Osteoblast (primary cell): ENCODE results near the gene ELOVL1. TPM values are rescaled to one million over a fixed set of nuclear protein-coding genes. Genes with fewer than 3 reads are reported as not detected.

Experiments
- DNase-seq: peaks from one replicate; pipeline ENCODE4 v3.0.0; 2011; ENCODE audit warnings: low spot score, mixed read lengths; ENCODE audit not compliant: insufficient read length; ENCODE audit errors: missing footprints
- H2AFZ ChIP-seq: 2 replicates; pipeline ENCODE4 v1.6.0; 2011; ENCODE audit warnings: mild to moderate bottlenecking, low read length
- H3K27ac ChIP-seq: 2 replicates; pipeline ENCODE4 v1.5.1; 2011; ENCODE audit warnings: mild to moderate bottlenecking, low read depth, low read length, moderate library complexity
- H3K27me3 ChIP-seq: 2 replicates; pipeline ENCODE4 v1.6.0; 2012; ENCODE audit warnings: mild to moderate bottlenecking, control low read depth, inconsistent platforms, low read length, moderate library complexity; ENCODE audit not compliant: insufficient read depth
- H3K36me3 ChIP-seq: 2 replicates; pipeline ENCODE4 v1.5.1; 2011; ENCODE audit warnings: mild to moderate bottlenecking, low read length, control low read depth, moderate library complexity; ENCODE audit not compliant: insufficient read depth
- H3K4me1 ChIP-seq: 2 replicates; pipeline ENCODE4 v1.5.1; 2011; ENCODE audit warnings: mild to moderate bottlenecking, low read length, control low read depth, moderate library complexity; ENCODE audit not compliant: insufficient read depth
- H3K4me2 ChIP-seq: 2 replicates; pipeline ENCODE4 v1.6.0; 2011; ENCODE audit warnings: mild to moderate bottlenecking, low read length; ENCODE audit not compliant: insufficient read depth
- H3K4me3 ChIP-seq: fragments of 200-600 bp; sonication (generic); 3 replicates; pipeline ENCODE4 v1.5.1; 2012; ENCODE audit warnings: mild to moderate bottlenecking, low read length, inconsistent platforms; ENCODE audit not compliant: insufficient read depth
- H3K79me2 ChIP-seq: 2 replicates; pipeline ENCODE4 v1.6.0; 2012; ENCODE audit warnings: mild to moderate bottlenecking, low read length, control low read depth, inconsistent platforms; ENCODE audit not compliant: insufficient read depth
- H3K9me3 ChIP-seq: 2 replicates; pipeline ENCODE4 v1.5.1; 2011; ENCODE audit warnings: low read depth, low read length, control low read depth
- H4K20me1 ChIP-seq: 2 replicates; pipeline ENCODE4 v1.6.0; 2012; ENCODE audit warnings: mild to moderate bottlenecking, low read length, control low read depth; ENCODE audit not compliant: insufficient read depth
- CTCF ChIP-seq: IDR thresholded peaks from 2 replicates; pipeline ENCODE4 v1.5.1; 2011; ENCODE audit warnings: mild to moderate bottlenecking, low read depth, low read length, moderate library complexity; ENCODE audit errors: extremely low read depth
- total RNA-seq: library from RNA; depleted of rRNA; stranded (reverse); fragments of >200 nt; gene quantifications from 2 replicates; pipeline ENCODE4 v1.2.3, GENCODE V29; 2012

ELOVL1 gene
- total RNA-seq, 1 donor = 36.9 TPM

GRCh38 chr1:43344267-43344850 is 23.5 kb downstream of the ELOVL1 start:
- no peak for DNase-seq
- no peak overlapping the region for H2AFZ ChIP-seq
- H3K36me3 ChIP-seq = no peaks in the 10 kb centered on the region
- no peak overlapping the region for H3K4me2 ChIP-seq
- no peak overlapping the region for H3K4me3 ChIP-seq
- peaks cover 4% of the 10 kb centered on the region for H3K4me1 ChIP-seq
- no peak overlapping the region for H3K27ac ChIP-seq
- no peaks in the 10 kb centered on the region for H3K79me2 ChIP-seq
- no peak for TF ChIP-seq CTCF
- H4K20me1 ChIP-seq = no peaks in the 10 kb centered on the region
- H3K9me3 ChIP-seq = no peaks in the 10 kb centered on the region
- H3K27me3 ChIP-seq = peaks cover 31% of the 10 kb centered on the region

GRCh38 chr1:43340559-43340958 is 27.3 kb downstream of the ELOVL1 start:
- no peak for TF ChIP-seq CTCF
- H3K9me3 ChIP-seq = no peaks in the 10 kb centered on the region

GRCh38 chr1:43339584-43340232 is 28.1 kb downstream of the ELOVL1 start:
- Histone ChIP-seq H3K4me2 (no peak overlapping the region), H3K36me3 (no peaks in the 10 kb centered on the region), H3K9me3 (no peaks in the 10 kb centered on the region), H2AFZ (no peak overlapping the region), H3K27ac (no peak overlapping the region), H3K4me1 (no peaks in the 10 kb centered on the region), H4K20me1 (no peaks in the 10 kb centered on the region), H3K4me3 (no peak overlapping the region), H3K27me3 (peaks cover 18% of the 10 kb centered on the region), H3K79me2 (no peaks in the 10 kb centered on the region)
- no peak for TF ChIP-seq CTCF
- no peak for DNase-seq

More at GRCh38 chr1:43340559-43340958, 27.3 kb downstream of the ELOVL1 start:
- Histone ChIP-seq H3K36me3 (no peaks in the 10 kb centered on the region), H4K20me1 (no peaks in the 10 kb centered on the region), H3K27me3 (peaks cover 18% of the 10 kb centered on the region), H3K4me1 (no peaks in the 10 kb centered on the region), H3K4me3 (no peak overlapping the region), H3K27ac (no peak overlapping the region), H3K4me2 (no peak overlapping the region), H2AFZ (no peak overlapping the region), H3K79me2 (no peaks in the 10 kb centered on the region)
- DNase-seq = no peak

- no peak overlapping the region for H3K4me3 ChIP-seq
- H2AFZ ChIP-seq = no peak overlapping the region
- H3K9me3 ChIP-seq = no peaks in the 10 kb centered on the region
- no peak for DNase-seq
- H3K4me1 ChIP-seq = no peaks in the 10 kb centered on the region
- H3K27me3 ChIP-seq = peaks cover 18% of the 10 kb centered on the region
- H3K79me2 ChIP-seq = no peaks in the 10 kb centered on the region
- TF ChIP-seq CTCF = no peak
- H4K20me1 ChIP-seq = no peaks in the 10 kb centered on the region
- no peak overlapping the region for H3K27ac ChIP-seq
- H3K36me3 ChIP-seq = no peaks in the 10 kb centered on the region
- no peak overlapping the region for H3K4me2 ChIP-seq
Observed at GRCh38 chr1:43338001-43338400, 29.8 kb downstream of the ELOVL1 start.
